Stomach (tissue), 9 donors: Measurements from ENCODE around the gene CLASP2. TPM values are rescaled to one million over a fixed set of nuclear protein-coding genes. Genes with fewer than 3 reads are reported as not detected.

Source experiments
- DNase-seq, 2 donors: peaks; one replicate each; pipeline versions ENCODE4 v3.0.0 to v3.0.0-alpha.2; 2013 to 2019
- H3K27ac ChIP-seq, 5 donors: fragments of 200-600 bp in 4 of 5; sonication (generic) in 4 of 5; one replicate each; pipeline ENCODE4 v1.5.1; 2013 to 2019; ENCODE audit warnings: mild to moderate bottlenecking in 1 of 5, moderate library complexity in 1 of 5
- H3K27me3 ChIP-seq, 3 donors: fragments of 200-600 bp; sonication (generic); one replicate each; pipeline ENCODE4 v1.5.1; 2017 to 2019; ENCODE audit warnings: mixed run types in 1 of 3
- H3K36me3 ChIP-seq, 4 donors: fragments of 200-600 bp; sonication (generic); 1 replicate in 3 of 4; 2 replicates in 1 of 4; pipeline ENCODE4 v1.5.1; 2016 to 2019
- H3K4me1 ChIP-seq, 4 donors: fragments of 200-600 bp; sonication (generic); one replicate each; pipeline ENCODE4 v1.5.1; 2016 to 2019
- H3K4me3 ChIP-seq, 4 donors: fragments of 200-600 bp; sonication (generic) in 3 of 4; one replicate each; pipeline ENCODE4 v1.5.1; 2016 to 2019; ENCODE audit warnings: mild to moderate bottlenecking in 1 of 4
- H3K9me3 ChIP-seq, 4 donors: fragments of 200-600 bp; sonication (generic); one replicate each; pipeline ENCODE4 v1.5.1; 2016 to 2019
- EP300 ChIP-seq: sonication (generic); formaldehyde crosslinking; IDR thresholded peaks from one replicate; pipeline ENCODE4 v1.6.1; 2017; ENCODE audit warnings: antibody characterized with exemption
- POLR2A ChIP-seq, 4 donors: fragments of 450-650 bp; IDR thresholded peaks; one replicate each; pipeline ENCODE4 v1.6.1; 2016; ENCODE audit warnings: antibody characterized with exemption in 4 of 4, control low read depth in 2 of 4, mild to moderate bottlenecking in 1 of 4, moderate library complexity in 1 of 4
- POLR2AphosphoS5 ChIP-seq, 3 donors: sonication (generic); formaldehyde crosslinking; IDR thresholded peaks; one replicate each; pipeline ENCODE4 v1.6.1; 2016; ENCODE audit warnings: antibody characterized with exemption in 3 of 3
- WGBS, 5 donors: extraction: QIAGEN DNeasy Blood & Tissue Kit in 3 of 5; methylation state at CpG; one replicate each; pipeline versions ENCODE4 v1.1.5 to v1.1.7; 2013 to 2018; 5-methylcytosine and 5-hydroxymethylcytosine counted together
- intact Hi-C: fragments of 100-400 bp; cut with DNase I; formaldehyde crosslinking; loops from one replicate; pipeline ENCODE4 v1.15.1; 2023; ENCODE audit warnings: low total_unique reads
- polyA plus RNA-seq, 3 donors: library from polyadenylated mRNA; stranded (reverse); fragments of 200-250 nt; gene quantifications; one replicate each; pipeline ENCODE4 v1.2.3, GENCODE V29; 2013
- total RNA-seq, 5 donors: library from RNA; depleted of rRNA; stranded (reverse); fragments of >200 nt; gene quantifications; one replicate each; pipeline versions ENCODE4 v1.1.0 to v1.2.3, GENCODE V29; 2014 to 2016
- TF ChIP-seq, protein P1 (sequence below), 7 experiments: fragments of 450-650 bp in 4 of 7; fragments of 200-600 bp in 3 of 7; sonication (generic) in 3 of 7; IDR thresholded peaks; one replicate each; pipeline ENCODE4 v1.5.1; 2016 to 2019; ENCODE audit warnings: antibody characterized with exemption in 7 of 7, control low read depth in 2 of 7, mild to moderate bottlenecking in 1 of 7
- donor health status: healthy with polysubstance abuse.
- donor health status: Bipolar disorder and iron deficiency.
- donor health status: healthy.

CLASP2 gene
- total and polyA plus RNA-seq, 8 donors: 6.3 to 136 (median 44.1) TPM

- no peaks in the 10 kb centered on the region for H3K27me3 ChIP-seq
- H3K4me1 ChIP-seq: no peaks in the 10 kb centered on the region
- H3K27ac ChIP-seq: no peak overlapping the region
- H3K4me3 ChIP-seq: no peak overlapping the region
- intact Hi-C loops: no loop called here
- H3K9me3 ChIP-seq: no peaks in the 10 kb centered on the region
- WGBS, 5 donors: 89 to 97% (median 90%) methylated on average over 1 of the region's 1 CpG
- DNase-seq: no peak
- TF ChIP-seq POLR2AphosphoS5 (IDR thresholded peaks at IDR 0.05) (no peak), POLR2A (IDR thresholded peaks at IDR 0.05) (no peak), EP300 (no peak)
- TF ChIP-seq, protein P1, sequence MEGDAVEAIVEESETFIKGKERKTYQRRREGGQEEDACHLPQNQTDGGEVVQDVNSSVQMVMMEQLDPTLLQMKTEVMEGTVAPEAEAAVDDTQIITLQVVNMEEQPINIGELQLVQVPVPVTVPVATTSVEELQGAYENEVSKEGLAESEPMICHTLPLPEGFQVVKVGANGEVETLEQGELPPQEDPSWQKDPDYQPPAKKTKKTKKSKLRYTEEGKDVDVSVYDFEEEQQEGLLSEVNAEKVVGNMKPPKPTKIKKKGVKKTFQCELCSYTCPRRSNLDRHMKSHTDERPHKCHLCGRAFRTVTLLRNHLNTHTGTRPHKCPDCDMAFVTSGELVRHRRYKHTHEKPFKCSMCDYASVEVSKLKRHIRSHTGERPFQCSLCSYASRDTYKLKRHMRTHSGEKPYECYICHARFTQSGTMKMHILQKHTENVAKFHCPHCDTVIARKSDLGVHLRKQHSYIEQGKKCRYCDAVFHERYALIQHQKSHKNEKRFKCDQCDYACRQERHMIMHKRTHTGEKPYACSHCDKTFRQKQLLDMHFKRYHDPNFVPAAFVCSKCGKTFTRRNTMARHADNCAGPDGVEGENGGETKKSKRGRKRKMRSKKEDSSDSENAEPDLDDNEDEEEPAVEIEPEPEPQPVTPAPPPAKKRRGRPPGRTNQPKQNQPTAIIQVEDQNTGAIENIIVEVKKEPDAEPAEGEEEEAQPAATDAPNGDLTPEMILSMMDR (IDR thresholded peaks at IDR 0.05): no peak
- H3K36me3 ChIP-seq: no peaks in the 10 kb centered on the region
Measured at GRCh38 chr3:33488683-33489082, 229.4 kb downstream of the CLASP2 start.

DNA sequence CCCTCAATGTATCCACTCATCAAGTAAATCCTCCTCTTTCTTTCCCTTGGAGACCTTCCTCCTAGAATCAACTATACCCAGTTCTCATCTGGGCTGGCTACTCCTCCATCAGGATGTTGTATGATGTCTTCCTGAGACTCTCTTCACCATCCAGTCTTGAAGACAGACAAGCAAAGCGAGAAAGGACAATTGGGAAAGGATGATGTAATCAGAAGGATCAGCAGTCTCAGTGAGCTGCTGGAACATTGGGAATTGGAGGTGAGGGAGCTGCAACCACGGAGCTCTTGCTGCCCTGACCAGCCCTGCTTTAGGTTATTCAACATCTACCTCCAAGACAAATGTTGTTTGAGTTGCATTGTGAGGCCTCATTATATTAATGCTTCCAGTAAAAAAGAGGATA is 229.8 kb downstream of the CLASP2 start:
- Histone ChIP-seq H3K9me3 (no peaks in the 10 kb centered on the region), H3K4me3 (no peak overlapping the region), H3K27ac (no peak overlapping the region), H3K4me1 (peaks cover 0 to 1% (median 0%) of the 10 kb centered on the region in 4 donors), H3K36me3 (no peaks in the 10 kb centered on the region), H3K27me3 (no peaks in the 10 kb centered on the region)
- intact Hi-C loops: no loop called here
- no peak for DNase-seq
- 85 to 91% (median 89%) methylated on average over 2 of the region's 2 CpGs for WGBS, 5 donors
- no peak for TF ChIP-seq EP300
- no peak for TF ChIP-seq POLR2AphosphoS5 (IDR thresholded peaks at IDR 0.05)
- no peak for TF ChIP-seq POLR2A (IDR thresholded peaks at IDR 0.05)
- TF ChIP-seq, protein P1 (IDR thresholded peaks at IDR 0.05): no peak

GRCh38 chr3:33482111-33482521 is 235.9 kb downstream of the CLASP2 start:
- H3K4me1 ChIP-seq: peaks cover 6 to 18% (median 12%) of the 10 kb centered on the region in 4 donors
- 17 to 37% (median 25%) methylated on average over 1 of the region's 1 CpG for WGBS, 5 donors
- no peaks in the 10 kb centered on the region for H3K27me3 ChIP-seq
- H3K4me3 ChIP-seq: no peak overlapping the region
- intact Hi-C loops: no loop called here
- H3K27ac ChIP-seq: peak overlapping the region in 4 of 5 donors; percentile 21 to 67 (median 61)
- no peaks in the 10 kb centered on the region for H3K36me3 ChIP-seq
- H3K9me3 ChIP-seq: no peaks in the 10 kb centered on the region
- peak in 1 of 2 donors; percentile 55 for DNase-seq
- TF ChIP-seq, protein P1 (IDR thresholded peaks at IDR 0.05): no peak
- TF ChIP-seq POLR2AphosphoS5 (IDR thresholded peaks at IDR 0.05): peak in 1 of 3 donors; percentile 36

- H3K4me1 ChIP-seq: no peaks in the 10 kb centered on the region
Measured at GRCh38 chr3:33474896-33475295, 243.2 kb downstream of the CLASP2 start.

More at GRCh38 chr3:33474896-33475295, 243.2 kb downstream of the CLASP2 start:
- no peaks in the 10 kb centered on the region for H3K9me3 ChIP-seq
- no peaks in the 10 kb centered on the region for H3K27me3 ChIP-seq
- 57 to 82% (median 71%) methylated on average over 2 of the region's 2 CpGs for WGBS, 5 donors
- intact Hi-C loops: no loop called here
- TF ChIP-seq, protein P1 (IDR thresholded peaks at IDR 0.05): no peak
- TF ChIP-seq EP300 (no peak), POLR2A (IDR thresholded peaks at IDR 0.05) (no peak), POLR2AphosphoS5 (IDR thresholded peaks at IDR 0.05) (no peak)
- no peak for DNase-seq
- H3K36me3 ChIP-seq: no peaks in the 10 kb centered on the region
- H3K27ac ChIP-seq: no peak overlapping the region
- no peak overlapping the region for H3K4me3 ChIP-seq
